ENCODE measurements around the gene INHBE. TPM values are rescaled to one million over a fixed set of nuclear protein-coding genes. Genes with fewer than 3 reads are reported as not detected.

Gene INHBE
- total RNA-seq, 1 experiment from 2014 or later: 0.59 TPM

DNA sequence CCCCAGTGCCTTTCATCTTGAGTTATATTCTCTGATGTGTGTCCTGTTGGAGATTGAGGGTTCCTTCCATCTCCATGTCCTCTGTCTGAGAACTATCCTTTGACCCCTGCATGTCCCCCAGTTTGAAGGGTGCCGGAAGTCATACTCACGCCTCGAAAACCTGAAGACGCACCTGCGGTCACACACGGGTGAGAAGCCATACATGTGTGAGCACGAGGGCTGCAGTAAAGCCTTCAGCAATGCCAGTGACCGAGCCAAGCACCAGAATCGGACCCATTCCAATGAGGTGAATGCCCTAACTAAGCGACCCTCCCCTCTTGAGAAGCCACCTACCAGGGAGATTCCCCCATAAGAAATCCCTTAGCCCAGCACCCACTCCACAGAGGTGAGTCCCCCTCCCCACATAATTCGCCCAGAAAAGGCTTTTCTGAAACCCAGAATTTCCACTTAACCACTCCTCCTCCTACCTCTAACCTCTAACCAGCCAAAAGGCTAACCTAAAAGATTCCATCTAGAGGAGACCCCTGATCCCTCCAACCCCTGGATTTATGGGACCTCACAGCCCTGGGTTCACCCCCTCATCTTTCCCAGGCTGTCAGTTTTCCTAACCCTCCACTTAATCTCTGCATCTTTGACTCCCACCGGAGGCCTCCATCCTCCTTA is 12.2 kb downstream of the INHBE start:
- TF ChIP-seq REST (IDR thresholded peaks at IDR 0.05; ENCODE audit: insufficient read depth in 1 of 2, low read depth in 2 of 2, low read length in 1 of 2) (no peak), TCF7L2 (IDR thresholded peaks at IDR 0.05; ENCODE audit: low read depth, low read length) (no peak), SIN3A (IDR thresholded peaks at IDR 0.05; ENCODE audit: borderline replicate concordance, insufficient read depth, low read depth, low read length) (no peak), POLR2AphosphoS5 (IDR thresholded peaks at IDR 0.05; ENCODE audit: low read depth, low read length) (no peak)
- TF ChIP-seq, protein P1, sequence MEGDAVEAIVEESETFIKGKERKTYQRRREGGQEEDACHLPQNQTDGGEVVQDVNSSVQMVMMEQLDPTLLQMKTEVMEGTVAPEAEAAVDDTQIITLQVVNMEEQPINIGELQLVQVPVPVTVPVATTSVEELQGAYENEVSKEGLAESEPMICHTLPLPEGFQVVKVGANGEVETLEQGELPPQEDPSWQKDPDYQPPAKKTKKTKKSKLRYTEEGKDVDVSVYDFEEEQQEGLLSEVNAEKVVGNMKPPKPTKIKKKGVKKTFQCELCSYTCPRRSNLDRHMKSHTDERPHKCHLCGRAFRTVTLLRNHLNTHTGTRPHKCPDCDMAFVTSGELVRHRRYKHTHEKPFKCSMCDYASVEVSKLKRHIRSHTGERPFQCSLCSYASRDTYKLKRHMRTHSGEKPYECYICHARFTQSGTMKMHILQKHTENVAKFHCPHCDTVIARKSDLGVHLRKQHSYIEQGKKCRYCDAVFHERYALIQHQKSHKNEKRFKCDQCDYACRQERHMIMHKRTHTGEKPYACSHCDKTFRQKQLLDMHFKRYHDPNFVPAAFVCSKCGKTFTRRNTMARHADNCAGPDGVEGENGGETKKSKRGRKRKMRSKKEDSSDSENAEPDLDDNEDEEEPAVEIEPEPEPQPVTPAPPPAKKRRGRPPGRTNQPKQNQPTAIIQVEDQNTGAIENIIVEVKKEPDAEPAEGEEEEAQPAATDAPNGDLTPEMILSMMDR (IDR thresholded peaks at IDR 0.05): no peak
- no TSS peak for BruUV-seq (replicated peaks)
- Histone ChIP-seq H3K9me3 (ENCODE audit: control insufficient read depth, insufficient read depth, low read depth, low read length) (no peaks in the 10 kb centered on the region), H3K36me3 (ENCODE audit: control insufficient read depth, insufficient read depth, low read length) (no peaks in the 10 kb centered on the region), H3K27me3 (ENCODE audit: control insufficient read depth, insufficient read depth, low read length) (no peaks in the 10 kb centered on the region), H3K4me3 (ENCODE audit: low read depth in 2 of 2, low read length in 2 of 2) (no peak overlapping the region), H3K27ac (ENCODE audit: low read length) (no peak overlapping the region), H3K4me1 (ENCODE audit: control insufficient read depth, insufficient read depth, low read length) (no peaks in the 10 kb centered on the region)
- ChIA-PET POLR2A (no interaction called here), CTCF (interaction anchor here (0.6 kb wide), 1 partner anchor 44 kb away, joined by 10 read pairs; no protein-coding TSS in a partner anchor)
- DNase-seq (ENCODE audit: low read depth, low spot score) (no peak), ATAC-seq (no peak)
- intact Hi-C loops (cut with micrococcal nuclease; ENCODE audit: unreplicated experiment) (no loop called here), in situ Hi-C loops (cut with HindIII; ENCODE audit: low pct_unique_long_range_greater_than_20kb, low sequenced_read_pairs) (no loop called here)

DNA sequence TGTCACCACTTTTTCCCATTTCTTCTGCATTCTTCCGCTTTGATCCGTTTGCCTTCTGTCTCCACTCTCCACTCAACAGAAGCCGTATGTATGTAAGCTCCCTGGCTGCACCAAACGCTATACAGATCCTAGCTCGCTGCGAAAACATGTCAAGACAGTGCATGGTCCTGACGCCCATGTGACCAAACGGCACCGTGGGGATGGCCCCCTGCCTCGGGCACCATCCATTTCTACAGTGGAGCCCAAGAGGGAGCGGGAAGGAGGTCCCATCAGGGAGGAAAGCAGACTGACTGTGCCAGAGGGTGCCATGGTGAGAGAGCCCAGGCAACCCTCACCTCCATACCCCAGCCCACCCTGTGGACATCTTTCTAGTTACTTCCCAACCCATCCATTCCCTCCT is 12.8 kb downstream of the INHBE start:
- Histone ChIP-seq H3K27ac (ENCODE audit: low read length) (no peak overlapping the region), H3K9me3 (ENCODE audit: control insufficient read depth, insufficient read depth, low read depth, low read length) (no peaks in the 10 kb centered on the region), H3K36me3 (ENCODE audit: control insufficient read depth, insufficient read depth, low read length) (no peaks in the 10 kb centered on the region), H3K4me3 (ENCODE audit: low read depth in 2 of 2, low read length in 2 of 2) (no peak overlapping the region), H3K27me3 (ENCODE audit: control insufficient read depth, insufficient read depth, low read length) (no peaks in the 10 kb centered on the region), H3K4me1 (ENCODE audit: control insufficient read depth, insufficient read depth, low read length) (no peaks in the 10 kb centered on the region)
- BruUV-seq (replicated peaks): no TSS peak
- in situ Hi-C loops (cut with HindIII; ENCODE audit: low pct_unique_long_range_greater_than_20kb, low sequenced_read_pairs) (no loop called here), intact Hi-C loops (cut with micrococcal nuclease; ENCODE audit: unreplicated experiment) (no loop called here)
- no peak for DNase-seq (ENCODE audit: low read depth, low spot score)
- ChIA-PET CTCF (no interaction called here), POLR2A (no interaction called here)
- ATAC-seq: no peak
- TF ChIP-seq, protein P1 (IDR thresholded peaks at IDR 0.05): no peak
- TF ChIP-seq TCF7L2 (IDR thresholded peaks at IDR 0.05; ENCODE audit: low read depth, low read length): no peak
- no peak for TF ChIP-seq REST (IDR thresholded peaks at IDR 0.05; ENCODE audit: insufficient read depth in 1 of 2, low read depth in 2 of 2, low read length in 1 of 2)
- no peak for TF ChIP-seq POLR2AphosphoS5 (IDR thresholded peaks at IDR 0.05; ENCODE audit: low read depth, low read length)
- TF ChIP-seq SIN3A (IDR thresholded peaks at IDR 0.05; ENCODE audit: borderline replicate concordance, insufficient read depth, low read depth, low read length): no peak

All from Panc1 (cell line).